Upper lobe of left lung (tissue), 4 donors: Measurements from ENCODE around the gene MCRIP1.

Experiments
- POLR2AphosphoS5 ChIP-seq, 2 donors: sonication (generic); formaldehyde crosslinking; IDR thresholded peaks; one replicate each; pipeline ENCODE4 v1.5.1; 2017; ENCODE audit warnings: antibody characterized with exemption in 2 of 2
- TF ChIP-seq, protein P1 (sequence below), 6 experiments: fragments of 450-650 bp in 4 of 6; fragments of 200-600 bp in 2 of 6; sonication (generic) in 2 of 6; IDR thresholded peaks; one replicate each; pipeline ENCODE4 v1.5.1; 2016 to 2019; ENCODE audit warnings: antibody characterized with exemption in 6 of 6

DNA sequence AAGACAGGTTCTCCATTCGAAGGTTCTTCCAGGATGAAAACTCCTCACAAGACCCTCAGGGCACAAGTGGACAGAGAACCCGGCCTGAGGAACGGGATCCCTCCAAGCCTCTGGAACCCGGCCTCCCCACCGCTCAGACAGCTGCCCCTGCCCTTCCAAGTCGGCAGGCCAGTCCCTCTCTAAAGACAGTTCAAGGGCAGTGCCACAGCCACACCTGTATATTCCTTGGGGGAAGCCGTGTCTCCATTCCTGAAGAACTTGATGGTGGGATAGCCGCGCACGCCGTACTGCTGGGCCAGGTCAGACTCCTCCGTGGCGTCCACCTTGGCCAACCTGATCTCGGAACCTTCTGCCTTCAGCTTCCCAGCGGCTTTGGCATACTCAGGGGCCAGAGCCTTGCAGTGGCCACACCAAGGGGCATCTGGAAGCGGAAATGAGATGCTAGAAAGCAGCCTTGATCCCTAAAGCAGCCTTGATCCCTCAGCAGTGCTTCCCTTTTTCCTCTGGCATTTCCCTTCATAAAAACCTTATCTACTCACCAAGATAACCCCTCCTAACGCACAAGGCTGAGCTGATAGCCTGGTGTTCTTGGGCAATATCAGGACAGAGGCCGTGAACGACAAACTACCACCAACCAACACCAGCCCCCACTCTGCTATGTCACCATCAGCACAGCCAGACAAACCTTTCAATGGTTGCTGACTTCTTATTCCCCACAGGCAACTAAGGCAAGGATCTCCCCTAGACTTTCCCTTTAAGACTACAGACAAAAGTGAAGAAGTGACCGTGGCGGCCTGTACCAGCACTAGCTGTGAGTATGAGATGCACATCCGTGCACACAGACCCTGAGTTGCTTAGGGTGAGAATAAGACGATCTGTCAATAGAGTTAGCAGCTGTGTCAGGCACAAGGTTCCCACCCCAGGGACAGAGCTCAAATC lies 26.1 kb upstream of the MCRIP1 start:
- TF ChIP-seq, protein P1, sequence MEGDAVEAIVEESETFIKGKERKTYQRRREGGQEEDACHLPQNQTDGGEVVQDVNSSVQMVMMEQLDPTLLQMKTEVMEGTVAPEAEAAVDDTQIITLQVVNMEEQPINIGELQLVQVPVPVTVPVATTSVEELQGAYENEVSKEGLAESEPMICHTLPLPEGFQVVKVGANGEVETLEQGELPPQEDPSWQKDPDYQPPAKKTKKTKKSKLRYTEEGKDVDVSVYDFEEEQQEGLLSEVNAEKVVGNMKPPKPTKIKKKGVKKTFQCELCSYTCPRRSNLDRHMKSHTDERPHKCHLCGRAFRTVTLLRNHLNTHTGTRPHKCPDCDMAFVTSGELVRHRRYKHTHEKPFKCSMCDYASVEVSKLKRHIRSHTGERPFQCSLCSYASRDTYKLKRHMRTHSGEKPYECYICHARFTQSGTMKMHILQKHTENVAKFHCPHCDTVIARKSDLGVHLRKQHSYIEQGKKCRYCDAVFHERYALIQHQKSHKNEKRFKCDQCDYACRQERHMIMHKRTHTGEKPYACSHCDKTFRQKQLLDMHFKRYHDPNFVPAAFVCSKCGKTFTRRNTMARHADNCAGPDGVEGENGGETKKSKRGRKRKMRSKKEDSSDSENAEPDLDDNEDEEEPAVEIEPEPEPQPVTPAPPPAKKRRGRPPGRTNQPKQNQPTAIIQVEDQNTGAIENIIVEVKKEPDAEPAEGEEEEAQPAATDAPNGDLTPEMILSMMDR (IDR thresholded peaks at IDR 0.05) = no peak
- TF ChIP-seq POLR2AphosphoS5 (IDR thresholded peaks at IDR 0.05) = no peak
